Skeletal muscle tissue (tissue), 4 donors: ENCODE data around the gene KCNG1. TPM values are rescaled to one million over a fixed set of nuclear protein-coding genes. Genes with fewer than 3 reads are reported as not detected.

Experiments used
- H3K27ac ChIP-seq: one replicate; pipeline ENCODE4 v1.7.0; 2013; ENCODE audit warnings: mild to moderate bottlenecking, low read depth, low read length, inconsistent platforms
- H3K27me3 ChIP-seq, 3 donors: one replicate each; pipeline ENCODE4 v1.7.0; 2013; ENCODE audit warnings: low read length in 3 of 3; ENCODE audit not compliant: control insufficient read depth in 3 of 3, insufficient read depth in 3 of 3
- H3K36me3 ChIP-seq, 3 donors: one replicate each; pipeline ENCODE4 v1.7.0; 2013; ENCODE audit warnings: low read length in 3 of 3; ENCODE audit not compliant: control insufficient read depth in 3 of 3, insufficient read depth in 3 of 3
- H3K4me1 ChIP-seq, 3 donors: one replicate each; pipeline ENCODE4 v1.7.0; 2013; ENCODE audit warnings: low read length in 3 of 3, mild to moderate bottlenecking in 3 of 3; ENCODE audit not compliant: control insufficient read depth in 3 of 3, insufficient read depth in 3 of 3
- H3K4me3 ChIP-seq, 3 donors: one replicate each; pipeline ENCODE4 v1.7.0; 2013; ENCODE audit warnings: low read length in 3 of 3
- H3K9ac ChIP-seq, 3 donors: one replicate each; pipeline ENCODE4 v1.7.0; 2013; ENCODE audit warnings: low read length in 3 of 3, mild to moderate bottlenecking in 3 of 3, moderate library complexity in 2 of 3, low read depth in 1 of 3
- H3K9me3 ChIP-seq, 3 donors: one replicate each; pipeline ENCODE4 v1.7.0; 2013; ENCODE audit warnings: low read length in 3 of 3; ENCODE audit not compliant: control insufficient read depth in 3 of 3
- total RNA-seq: library from RNA; depleted of rRNA; stranded (reverse); fragments of >200 nt; gene quantifications from one replicate; pipeline ENCODE4 v1.2.3, GENCODE V29; 2014
- donor health status: Osteomylitis.

KCNG1 gene
- total RNA-seq, 1 donor from 2014 or later = 0.52 TPM

- H3K9ac ChIP-seq = no peak overlapping the region
- no peaks in the 10 kb centered on the region for H3K4me1 ChIP-seq
- peaks cover 23 to 29% (median 25%) of the 10 kb centered on the region in 3 donors for H3K27me3 ChIP-seq
- no peak overlapping the region for H3K27ac ChIP-seq
- H3K4me3 ChIP-seq = no peak overlapping the region
- H3K36me3 ChIP-seq = no peaks in the 10 kb centered on the region
- H3K9me3 ChIP-seq = no peaks in the 10 kb centered on the region
Measured at GRCh38 chr20:51004781-51005180, 18.1 kb downstream of the KCNG1 start.

GRCh38 chr20:51004305-51004727, 18.6 kb downstream of the KCNG1 start:
- H3K9me3 ChIP-seq = no peaks in the 10 kb centered on the region
- no peaks in the 10 kb centered on the region for H3K4me1 ChIP-seq
- no peak overlapping the region for H3K9ac ChIP-seq
- H3K27me3 ChIP-seq = peaks cover 22 to 31% (median 24%) of the 10 kb centered on the region in 3 donors
- no peaks in the 10 kb centered on the region for H3K36me3 ChIP-seq
- H3K27ac ChIP-seq = no peak overlapping the region
- no peak overlapping the region for H3K4me3 ChIP-seq

DNA sequence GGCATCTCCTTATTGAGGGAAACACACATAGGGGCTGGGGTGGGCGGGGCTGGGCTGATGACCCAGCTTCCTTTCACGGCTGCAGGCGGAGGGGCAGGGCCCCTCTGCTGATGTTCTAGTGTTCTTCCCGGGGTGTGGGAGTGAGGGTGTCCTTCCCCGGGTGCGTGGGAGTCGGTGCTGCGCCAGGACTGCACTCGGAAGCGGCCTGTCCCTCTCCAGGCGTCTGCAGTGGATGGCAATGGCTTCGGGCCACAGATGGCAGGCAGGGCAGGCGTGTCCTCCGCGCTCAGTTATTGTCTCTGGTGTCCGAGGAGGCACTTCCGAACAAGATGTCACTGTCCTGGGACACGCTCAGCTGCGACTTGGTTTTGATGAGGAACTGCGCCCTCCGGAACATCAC, 19.2 kb downstream of the KCNG1 start:
- Histone ChIP-seq H3K9me3 (no peaks in the 10 kb centered on the region), H3K27ac (no peak overlapping the region), H3K27me3 (peaks cover 27 to 37% (median 30%) of the 10 kb centered on the region in 3 donors), H3K4me3 (no peak overlapping the region), H3K36me3 (no peaks in the 10 kb centered on the region), H3K9ac (no peak overlapping the region), H3K4me1 (no peaks in the 10 kb centered on the region)

DNA sequence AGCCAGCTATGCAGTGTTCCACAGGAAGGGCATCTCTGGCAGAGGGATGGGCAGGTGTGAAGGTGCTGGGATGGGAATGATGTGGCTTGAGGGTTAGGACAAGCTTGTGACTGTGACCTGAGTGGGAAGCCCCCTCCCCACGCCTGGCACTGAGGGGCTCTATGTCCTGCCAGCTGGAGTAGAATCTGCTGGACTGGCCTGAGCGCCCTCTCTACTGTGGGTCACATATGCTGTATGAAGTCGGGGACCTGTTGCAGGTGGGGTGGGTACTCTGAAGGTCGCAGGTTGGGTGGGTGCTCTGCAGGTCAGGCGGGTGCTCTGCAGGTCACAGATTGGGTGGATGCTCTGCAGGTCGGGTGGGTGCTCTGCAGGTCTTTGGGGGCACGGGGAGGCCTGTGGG, 20.3 kb downstream of the KCNG1 start:
- H3K4me3 ChIP-seq = no peak overlapping the region
- no peaks in the 10 kb centered on the region for H3K36me3 ChIP-seq
- H3K27me3 ChIP-seq = peaks cover 29 to 38% (median 30%) of the 10 kb centered on the region in 3 donors
- no peak overlapping the region for H3K9ac ChIP-seq
- no peaks in the 10 kb centered on the region for H3K9me3 ChIP-seq
- H3K27ac ChIP-seq = no peak overlapping the region
- H3K4me1 ChIP-seq = no peaks in the 10 kb centered on the region

DNA sequence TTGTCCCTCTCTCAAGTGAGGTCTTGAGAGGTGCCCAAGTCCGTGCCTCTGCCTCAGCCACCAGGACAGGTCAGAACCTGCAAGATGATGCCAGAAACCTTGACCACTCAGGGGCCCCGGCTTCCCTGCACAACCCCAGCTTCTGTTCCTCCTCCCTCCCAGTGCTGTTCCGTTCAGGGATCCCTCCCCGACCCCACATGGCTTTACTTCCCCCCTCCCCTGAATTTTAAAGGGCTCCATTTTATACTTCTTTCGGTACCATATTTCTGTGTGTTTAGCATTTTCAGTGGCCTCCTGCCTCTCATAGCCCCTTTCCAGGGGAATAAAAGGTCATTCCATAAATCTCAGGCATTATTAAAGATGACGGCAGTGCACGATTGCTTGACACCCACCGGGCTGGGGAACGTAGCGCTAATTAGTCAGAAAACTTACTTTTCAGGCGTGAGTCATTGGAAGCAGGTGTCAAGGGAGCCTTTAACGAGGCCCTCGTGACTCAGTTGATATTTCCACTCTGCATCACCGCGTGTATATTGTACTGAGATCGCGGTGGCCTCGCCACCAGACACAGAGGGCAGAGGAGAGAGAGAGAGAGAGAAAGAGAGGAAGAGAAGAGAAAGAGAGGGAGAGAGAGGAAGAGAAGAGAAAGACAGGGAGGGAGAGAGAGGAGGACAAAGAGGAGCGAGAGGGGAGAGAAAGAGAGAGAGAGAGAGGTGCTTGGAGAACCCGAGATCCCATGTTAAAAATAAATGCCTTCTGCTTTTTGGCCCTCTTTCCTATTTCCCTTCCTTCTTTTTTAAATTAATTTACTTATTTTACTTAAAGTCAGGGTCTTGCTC, 21.3 kb downstream of the KCNG1 start:
- Histone ChIP-seq H3K27ac (no peak overlapping the region), H3K4me1 (no peaks in the 10 kb centered on the region), H3K27me3 (peaks cover 29 to 43% (median 31%) of the 10 kb centered on the region in 3 donors), H3K36me3 (no peaks in the 10 kb centered on the region), H3K9me3 (no peaks in the 10 kb centered on the region), H3K4me3 (no peak overlapping the region), H3K9ac (no peak overlapping the region)

DNA sequence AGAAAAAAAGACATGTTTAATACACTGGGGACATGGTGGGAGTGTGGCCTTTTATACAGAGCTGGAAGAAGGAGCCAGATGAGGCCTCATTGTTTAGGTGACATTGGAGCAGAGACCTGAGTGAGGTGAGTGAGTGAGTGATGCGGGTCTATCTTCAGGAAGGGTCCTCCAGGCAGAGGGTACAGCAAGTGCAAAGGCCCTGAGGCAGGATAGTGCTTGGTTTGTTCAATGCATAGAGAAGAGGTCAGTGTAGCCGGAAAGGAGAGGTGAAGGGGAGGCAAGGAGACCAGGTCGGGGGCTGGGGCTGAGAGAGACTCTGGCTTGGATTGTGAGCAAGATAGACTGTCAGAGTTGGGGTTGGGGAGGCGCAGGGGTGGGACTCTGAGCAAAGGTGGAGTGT, 23.6 kb downstream of the KCNG1 start:
- Histone ChIP-seq H3K4me1 (no peaks in the 10 kb centered on the region), H3K27me3 (peaks cover 29 to 33% (median 32%) of the 10 kb centered on the region in 3 donors), H3K36me3 (no peaks in the 10 kb centered on the region), H3K4me3 (no peak overlapping the region), H3K9me3 (no peaks in the 10 kb centered on the region), H3K27ac (no peak overlapping the region), H3K9ac (no peak overlapping the region)

GRCh38 chr20:50996901-50997865, 25.7 kb downstream of the KCNG1 start:
- Histone ChIP-seq H3K27ac (no peak overlapping the region), H3K9ac (no peak overlapping the region), H3K4me1 (no peaks in the 10 kb centered on the region), H3K4me3 (no peak overlapping the region), H3K36me3 (no peaks in the 10 kb centered on the region), H3K9me3 (no peaks in the 10 kb centered on the region), H3K27me3 (peaks cover 31 to 35% (median 33%) of the 10 kb centered on the region in 3 donors)

- Histone ChIP-seq H3K27me3 (peaks cover 27 to 29% (median 28%) of the 10 kb centered on the region in 3 donors), H3K4me3 (no peak overlapping the region), H3K27ac (no peak overlapping the region), H3K9me3 (no peaks in the 10 kb centered on the region), H3K36me3 (no peaks in the 10 kb centered on the region), H3K9ac (no peak overlapping the region), H3K4me1 (no peaks in the 10 kb centered on the region)
Measured at GRCh38 chr20:50995506-50995905, 27.4 kb downstream of the KCNG1 start.

GRCh38 chr20:50993876-50994275, 29.0 kb downstream of the KCNG1 start:
- Histone ChIP-seq H3K27ac (no peak overlapping the region), H3K36me3 (no peaks in the 10 kb centered on the region), H3K9me3 (no peaks in the 10 kb centered on the region), H3K9ac (no peak overlapping the region), H3K4me3 (no peak overlapping the region), H3K4me1 (no peaks in the 10 kb centered on the region), H3K27me3 (peaks cover 15 to 19% (median 16%) of the 10 kb centered on the region in 3 donors)
